CD4-positive, alpha-beta T cell treated with Interleukin-4 for 1 hour (primary cell): Measurements from ENCODE around the gene GLCCI1.

Experiments used
- DNase-seq, 2 donors: peaks; one replicate each; pipeline ENCODE4 v3.0.0-alpha.2; 2020 to 2022

GLCCI1 gene

GRCh38 chr7:8134089-8134733 is 165.6 kb downstream of the GLCCI1 start:
- DNase-seq: peak in 1 of 2 donors; percentile 61

GRCh38 chr7:8135417-8135816 is 166.8 kb downstream of the GLCCI1 start:
- no peak for DNase-seq

GRCh38 chr7:8136051-8136730 is 167.6 kb downstream of the GLCCI1 start:
- DNase-seq: no peak
